ENCODE measurements around the gene PRKAG2.

DNA sequence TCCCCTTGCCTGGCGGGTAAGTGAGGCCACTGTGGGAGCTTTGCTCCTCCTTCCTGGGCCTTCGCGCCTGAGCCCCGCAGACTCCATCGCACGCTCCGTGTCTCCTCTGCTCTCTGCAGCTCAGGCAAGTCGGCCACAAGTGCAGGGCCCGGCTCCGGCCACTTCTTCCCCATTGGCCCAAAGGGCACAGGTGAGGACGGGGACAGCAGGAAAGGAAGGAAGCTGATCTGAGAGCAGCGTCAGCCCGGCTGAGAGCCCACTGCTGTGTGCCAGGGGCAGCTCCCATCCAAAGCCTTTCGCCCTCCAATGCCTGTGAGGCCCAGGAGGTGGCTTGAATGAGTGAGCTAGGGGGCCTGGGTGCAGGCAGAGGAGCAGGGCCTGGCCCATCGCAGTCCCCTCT lies 323.6 kb downstream of the PRKAG2 start:
- TF ChIP-seq, protein P1, sequence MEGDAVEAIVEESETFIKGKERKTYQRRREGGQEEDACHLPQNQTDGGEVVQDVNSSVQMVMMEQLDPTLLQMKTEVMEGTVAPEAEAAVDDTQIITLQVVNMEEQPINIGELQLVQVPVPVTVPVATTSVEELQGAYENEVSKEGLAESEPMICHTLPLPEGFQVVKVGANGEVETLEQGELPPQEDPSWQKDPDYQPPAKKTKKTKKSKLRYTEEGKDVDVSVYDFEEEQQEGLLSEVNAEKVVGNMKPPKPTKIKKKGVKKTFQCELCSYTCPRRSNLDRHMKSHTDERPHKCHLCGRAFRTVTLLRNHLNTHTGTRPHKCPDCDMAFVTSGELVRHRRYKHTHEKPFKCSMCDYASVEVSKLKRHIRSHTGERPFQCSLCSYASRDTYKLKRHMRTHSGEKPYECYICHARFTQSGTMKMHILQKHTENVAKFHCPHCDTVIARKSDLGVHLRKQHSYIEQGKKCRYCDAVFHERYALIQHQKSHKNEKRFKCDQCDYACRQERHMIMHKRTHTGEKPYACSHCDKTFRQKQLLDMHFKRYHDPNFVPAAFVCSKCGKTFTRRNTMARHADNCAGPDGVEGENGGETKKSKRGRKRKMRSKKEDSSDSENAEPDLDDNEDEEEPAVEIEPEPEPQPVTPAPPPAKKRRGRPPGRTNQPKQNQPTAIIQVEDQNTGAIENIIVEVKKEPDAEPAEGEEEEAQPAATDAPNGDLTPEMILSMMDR (conservative IDR thresholded peaks at IDR 0.05 in 1 of 2, IDR thresholded peaks at IDR 0.05 in 1 of 2; ENCODE audit: extremely low read depth in 1 of 2, insufficient read depth in 1 of 2, low read depth in 1 of 2, low read length in 2 of 2), result no peak
- TF ChIP-seq EZH2 (IDR thresholded peaks at IDR 0.05; ENCODE audit: borderline replicate concordance, low read length), result no peak

Measured in mammary epithelial cell (primary cell).